HG03064 (cell line): ENCODE results near the gene CD81.

ENCODE experiments used
- ATAC-seq: cut with Tn5 transposase; IDR thresholded peaks from one replicate; pipeline ENCODE4 v1.9.1; 2021; ENCODE audit warnings: low read depth; ENCODE audit not compliant: unreplicated experiment

Gene CD81

GRCh38 chr11:2433106-2433925 is 56.2 kb downstream of the CD81 start:
- no peak for ATAC-seq

GRCh38 chr11:2434008-2434407 is 56.9 kb downstream of the CD81 start:
- no peak for ATAC-seq

- no peak for ATAC-seq
Observed at GRCh38 chr11:2434506-2435255, 57.6 kb downstream of the CD81 start.

DNA sequence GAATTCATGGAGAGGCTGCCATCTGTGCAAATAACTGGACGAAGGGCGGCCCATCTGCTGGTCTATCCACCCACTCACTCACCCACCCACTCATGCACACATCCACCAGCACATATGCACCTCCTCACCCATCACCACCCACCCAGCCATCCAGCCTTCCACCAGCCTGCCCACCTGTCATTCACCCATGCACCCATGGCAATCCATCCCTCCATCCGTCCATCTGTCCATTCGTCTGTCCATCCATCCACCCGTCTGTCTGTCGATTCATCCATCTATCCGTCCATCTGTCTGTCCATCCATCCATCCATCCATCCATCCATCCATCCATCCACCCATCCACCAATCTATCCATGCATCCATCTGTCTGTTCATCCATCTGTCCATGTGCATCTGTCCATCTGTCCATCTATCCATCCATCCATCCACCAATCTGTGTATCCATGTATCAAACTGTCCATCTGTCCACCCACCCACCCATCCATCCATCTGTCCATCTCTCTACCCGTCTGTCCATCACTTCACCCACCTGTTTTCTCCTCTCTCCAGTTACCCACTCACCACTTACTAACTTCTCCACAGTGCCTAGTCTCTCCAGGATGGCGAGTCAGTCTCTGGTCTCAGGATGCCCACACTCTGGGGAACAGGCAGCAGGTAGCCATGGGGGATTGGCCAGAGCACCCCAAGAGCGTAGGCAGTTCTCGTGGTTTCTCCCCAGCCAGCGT is 58.3 kb downstream of the CD81 start:
- ATAC-seq: no peak

- ATAC-seq: no peak
Observed at GRCh38 chr11:2436013-2436520, 59.0 kb downstream of the CD81 start.

DNA sequence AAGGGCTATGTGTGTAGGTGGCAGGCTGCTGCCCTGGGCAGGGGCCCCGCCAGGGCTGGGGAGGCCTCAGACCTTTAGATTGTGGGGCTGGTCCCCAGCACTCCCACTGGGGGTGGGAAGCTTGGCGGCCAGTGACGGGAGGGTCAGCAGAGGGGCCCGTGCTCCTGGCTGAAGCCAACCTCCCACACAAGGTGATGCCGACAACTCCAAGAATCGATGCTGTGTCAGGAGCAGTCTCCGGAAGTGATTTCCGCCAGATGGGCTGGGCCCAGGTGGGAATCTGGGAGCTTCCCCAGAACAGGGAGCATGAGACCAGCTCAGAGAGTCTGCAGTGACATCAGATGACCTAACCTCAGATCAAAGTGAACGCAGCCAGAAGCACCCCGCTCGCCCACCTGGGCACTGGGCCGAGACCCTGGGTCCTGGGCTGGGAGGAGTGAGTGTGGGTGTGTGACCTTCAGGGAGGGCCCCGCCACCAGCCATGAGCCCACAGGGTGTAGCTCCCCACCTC is 59.5 kb downstream of the CD81 start:
- no peak for ATAC-seq

DNA sequence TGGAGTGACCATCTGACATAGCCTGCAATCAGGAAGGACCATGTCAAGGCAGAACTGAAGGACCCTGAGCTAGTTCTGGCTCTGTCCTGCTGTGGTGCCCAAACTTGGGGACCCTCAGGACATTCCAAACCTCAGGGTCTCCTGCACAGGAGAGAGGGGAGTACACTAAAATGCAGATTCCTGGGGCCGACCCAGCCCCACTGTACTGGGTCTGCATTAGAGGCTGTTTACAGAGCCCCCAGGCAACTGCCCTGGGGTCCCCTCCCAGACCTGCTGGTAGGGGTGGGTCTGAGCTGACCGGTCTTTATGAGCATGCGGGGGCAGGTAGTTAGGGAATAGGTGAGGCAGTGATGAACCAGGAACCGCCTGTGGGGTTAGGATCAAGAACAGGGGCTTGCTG is 60.4 kb downstream of the CD81 start:
- ATAC-seq: no peak

- no peak for ATAC-seq
Observed at GRCh38 chr11:2439820-2440219, 62.7 kb downstream of the CD81 start.

- no peak for ATAC-seq
Observed at GRCh38 chr11:2440646-2441045, 63.5 kb downstream of the CD81 start.

- no peak for ATAC-seq
Observed at GRCh38 chr11:2441171-2441570, 64.1 kb downstream of the CD81 start.

DNA sequence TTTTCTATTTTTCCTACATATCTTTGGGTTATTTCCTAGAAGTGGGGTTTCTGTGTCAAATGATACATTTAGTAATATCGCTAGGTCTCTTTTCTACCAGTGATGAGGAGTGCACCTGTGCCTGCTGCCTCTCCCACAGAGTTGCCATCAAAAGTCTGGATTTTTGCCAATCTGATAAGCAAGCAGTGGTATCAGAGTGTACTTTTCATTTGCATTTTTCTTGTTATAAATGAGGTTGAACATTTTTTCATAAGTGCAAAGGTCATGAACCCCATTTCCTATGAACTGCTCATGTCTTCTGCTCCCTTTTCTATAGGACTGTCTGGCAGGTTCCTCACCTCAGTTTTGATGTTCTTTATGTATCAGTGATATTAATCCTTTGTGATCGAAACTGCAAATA is 65.5 kb downstream of the CD81 start:
- ATAC-seq: no peak

GRCh38 chr11:2443406-2443805 is 66.3 kb downstream of the CD81 start:
- ATAC-seq: no peak

GRCh38 chr11:2443881-2444820 is 67.0 kb downstream of the CD81 start, which contains the start of gene TRPM5:
Gene TRPM5 (minus strand): TSS chr11:2444514. CDS start chr11:2423036, 21,478 bp downstream.
- ATAC-seq: no peak

GRCh38 chr11:2444821-2445745 is 68.0 kb downstream of the CD81 start, which contains the start of gene KCNQ1:
Gene KCNQ1 (plus strand): TSS chr11:2445008. CDS start chr11:2445099, 91 bp downstream.
- no peak for ATAC-seq

GRCh38 chr11:2445746-2446551 is 68.8 kb downstream of the CD81 start:
- no peak for ATAC-seq

DNA sequence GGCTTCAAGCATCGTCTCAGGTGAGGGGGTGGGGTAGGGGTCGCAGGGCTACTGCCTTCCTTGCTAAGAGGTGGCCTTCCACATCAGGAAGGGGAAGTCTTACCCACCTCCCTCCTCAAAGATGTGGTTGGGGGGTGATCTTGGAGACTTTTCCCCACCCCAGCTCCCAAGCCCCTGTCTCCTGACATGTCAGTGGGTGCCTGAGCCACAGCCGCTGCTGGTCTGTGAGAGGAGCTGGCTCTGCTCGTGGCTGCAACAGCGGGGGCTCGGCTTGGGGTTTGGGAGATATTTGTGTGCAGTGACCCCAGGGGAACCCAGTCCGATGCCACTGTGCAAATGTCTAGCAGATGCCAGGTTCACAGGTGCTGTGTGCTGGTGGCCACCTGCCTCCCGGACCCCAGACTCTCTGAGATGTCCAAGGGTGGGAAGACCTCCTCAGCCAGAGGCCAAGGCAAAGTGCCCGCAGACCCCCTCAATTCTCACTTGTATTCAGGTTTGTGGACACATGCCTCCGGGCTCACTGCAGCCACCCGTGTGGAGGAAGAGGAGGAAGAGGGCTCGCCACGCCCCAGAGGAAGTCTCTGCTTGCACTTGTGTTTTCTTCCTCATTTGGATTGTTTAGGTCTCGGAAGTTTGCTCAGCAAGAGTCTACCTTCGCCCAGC is 69.6 kb downstream of the CD81 start:
- no peak for ATAC-seq
